HTR-8/SVneo (cell line): ENCODE measurements around the gene ZNF423.
"Not testable (repeated sequence)": the region's sequence is repeated elsewhere in the genome, so short reads cannot be mapped to it uniquely, and the experiment has no call there.

Source experiments
- DNase-seq: peaks from one replicate; pipeline ENCODE4 v3.0.0; 2011; ENCODE audit warnings: low spot score, mixed read lengths; ENCODE audit not compliant: insufficient read length
- FAIRE-seq: peaks from 2 replicates; lab custom pipeline; 2011; peaks lifted over from hg19 to GRCh38; lab: Jason Lieb, UNC

ZNF423 gene

DNA sequence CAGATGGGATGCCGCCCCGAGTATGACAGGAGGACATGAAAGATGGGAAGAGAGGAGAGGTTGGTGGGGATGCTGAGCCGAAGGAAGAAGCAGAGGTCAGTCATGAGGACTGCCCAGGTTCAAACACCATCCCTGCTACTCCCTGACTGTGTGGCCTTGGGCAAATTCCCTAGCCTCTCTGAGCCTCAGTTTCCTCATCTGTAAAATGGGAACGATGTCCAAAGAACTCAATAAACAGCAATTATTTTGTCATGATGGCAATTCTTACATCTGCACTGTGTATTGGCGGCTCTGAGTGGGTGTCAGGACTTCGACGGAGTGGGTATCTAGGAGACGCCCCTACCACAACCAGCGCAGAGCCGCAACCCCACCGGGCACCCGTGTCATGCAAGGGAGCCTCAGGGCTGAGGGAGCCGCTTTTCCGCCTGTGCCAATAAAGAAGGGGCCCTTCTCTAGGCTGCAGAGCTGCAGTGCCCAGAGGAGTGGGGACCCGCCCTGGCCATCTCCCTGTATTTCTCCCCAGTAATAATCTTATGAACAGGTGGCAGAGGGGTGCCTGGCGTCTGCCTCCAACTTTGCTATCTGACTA lies 173.2 kb downstream of the ZNF423 start:
- DNase-seq (no peak), FAIRE-seq (no peak)

DNA sequence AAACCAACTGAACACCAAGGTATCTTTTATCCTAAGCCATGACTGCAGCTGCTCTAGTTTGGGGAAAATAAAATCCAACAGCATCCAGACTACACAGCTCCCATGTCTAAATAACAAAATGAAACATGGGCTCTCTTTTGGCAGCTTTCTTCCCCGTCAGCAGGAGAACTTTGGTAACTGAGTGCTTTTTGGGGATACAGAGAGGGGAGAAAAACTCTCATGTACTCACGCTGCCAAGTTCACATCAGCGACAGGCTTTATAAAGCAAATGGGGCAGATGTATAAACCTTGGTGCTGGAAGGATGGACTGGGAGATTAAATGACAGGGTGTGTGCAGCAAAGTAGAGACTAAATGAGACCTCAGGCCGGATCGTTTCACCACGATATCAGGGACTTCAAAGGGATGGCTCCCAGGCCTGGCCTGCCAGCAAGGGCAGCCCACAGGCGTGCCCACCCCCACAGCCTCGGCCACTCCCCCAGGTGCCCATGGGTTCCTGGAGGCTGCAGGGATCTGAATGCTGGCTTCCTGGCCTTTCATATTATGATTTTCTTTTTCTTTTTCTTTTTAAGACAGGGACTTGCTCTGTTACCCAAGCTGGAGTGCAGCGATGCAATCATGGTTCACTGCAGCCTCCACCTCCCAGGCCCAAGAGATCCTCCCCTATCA lies 174.6 kb downstream of the ZNF423 start:
- FAIRE-seq = no peak
- no peak for DNase-seq

DNA sequence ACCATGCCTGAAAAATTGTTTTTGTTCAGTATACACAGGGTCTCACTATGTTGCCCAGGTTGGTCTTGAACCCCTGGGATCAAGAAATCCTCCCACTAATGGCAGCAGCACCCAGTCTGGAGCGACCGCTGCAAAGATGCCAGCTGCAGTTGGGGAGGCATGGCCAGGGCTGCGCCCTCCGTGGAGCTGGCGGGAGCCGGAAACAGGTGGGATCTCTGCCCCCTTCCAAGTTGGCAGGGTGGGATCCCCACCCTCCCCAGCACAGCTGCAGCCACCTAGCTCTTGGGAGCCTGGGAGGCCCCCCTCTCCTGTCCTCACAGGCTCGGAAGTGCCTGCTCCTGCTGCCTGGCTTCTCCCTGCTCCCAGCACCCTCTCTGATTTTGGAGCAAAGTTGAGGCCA lies 176.8 kb downstream of the ZNF423 start:
- FAIRE-seq = no peak
- no peak for DNase-seq

DNA sequence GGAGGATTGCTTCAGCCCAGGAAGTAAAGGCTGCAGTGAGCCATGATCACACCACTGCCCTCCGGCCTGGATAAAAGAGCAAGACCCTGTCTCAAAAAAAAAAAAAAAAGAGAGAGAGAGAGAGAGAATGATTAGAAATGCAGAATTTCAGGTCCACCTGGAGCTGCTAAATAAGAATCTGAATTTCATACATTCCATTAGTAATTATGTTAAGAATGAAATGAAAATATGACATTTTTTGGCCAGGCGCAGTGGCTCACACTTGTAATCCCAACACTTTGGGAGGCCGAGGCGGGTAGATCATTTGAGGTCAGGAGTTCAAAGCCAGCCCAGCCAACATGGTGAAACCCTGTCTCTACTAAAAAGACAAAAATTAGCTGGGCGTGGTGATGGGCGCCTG lies 178.3 kb downstream of the ZNF423 start:
- not testable (repeated sequence) for FAIRE-seq, DNase-seq

DNA sequence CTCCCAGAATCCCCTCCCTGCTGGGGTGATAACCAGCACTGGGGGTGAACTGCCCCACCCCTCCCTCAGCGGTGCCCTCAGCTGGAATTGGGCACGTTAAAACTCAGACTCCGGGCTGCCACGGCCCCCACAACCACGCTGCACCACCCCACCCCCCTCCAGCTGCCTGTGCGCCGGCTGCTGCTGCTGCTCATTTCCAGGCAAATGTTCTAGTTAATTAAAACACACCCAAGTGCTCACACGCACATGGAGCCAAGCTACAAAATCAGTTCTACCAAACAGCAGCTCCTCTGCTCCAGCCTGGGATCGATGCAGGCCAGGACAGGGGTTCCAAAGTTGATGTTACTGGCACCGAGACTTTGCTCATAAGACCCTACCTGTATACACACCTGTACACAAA lies 180.5 kb downstream of the ZNF423 start:
- no peak for FAIRE-seq
- DNase-seq = no peak

DNA sequence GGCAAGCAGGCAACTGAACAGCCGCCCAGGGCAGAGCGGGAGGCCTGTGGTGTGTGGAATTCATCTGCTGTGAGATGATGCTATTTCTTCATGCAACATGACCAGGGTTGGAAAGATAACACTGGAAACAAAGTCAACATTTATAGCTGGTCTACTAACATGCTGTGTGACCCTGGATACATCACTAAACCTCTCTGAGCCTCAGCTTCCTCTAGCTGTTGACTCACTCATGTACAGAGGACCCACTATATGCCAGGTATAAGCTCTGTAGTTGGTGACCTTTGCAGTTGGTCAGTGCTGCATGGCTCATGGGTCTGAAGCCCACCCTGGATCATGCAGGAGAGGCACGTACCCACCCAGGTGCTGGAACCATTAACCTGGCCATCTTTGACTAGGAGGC lies 180.9 kb downstream of the ZNF423 start:
- DNase-seq (no peak), FAIRE-seq (no peak)

DNA sequence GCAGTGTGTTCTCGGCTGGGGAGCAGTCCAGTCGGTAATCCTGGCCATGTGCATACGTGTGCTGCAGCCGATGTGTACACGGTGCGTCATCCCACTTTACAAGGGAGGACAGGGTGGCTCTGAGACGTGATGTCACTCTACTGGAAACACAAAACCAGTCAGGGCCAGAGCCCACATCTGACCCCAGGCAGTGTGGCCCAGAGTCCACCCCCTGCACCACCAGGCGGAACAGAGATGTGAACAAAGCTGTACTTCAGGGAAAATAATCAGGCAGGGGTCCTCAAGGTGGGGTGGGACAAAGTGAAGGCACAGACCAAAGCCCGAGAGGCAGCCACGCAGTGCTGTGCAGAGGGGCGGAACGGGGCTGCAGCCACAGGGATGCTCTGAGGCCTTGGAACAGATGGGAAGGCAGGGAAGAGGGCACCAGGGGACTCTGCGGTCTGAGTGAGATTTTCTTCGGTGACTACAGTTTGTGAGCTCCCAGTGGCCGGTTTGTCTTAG lies 181.5 kb downstream of the ZNF423 start:
- no peak for DNase-seq
- no peak for FAIRE-seq

DNA sequence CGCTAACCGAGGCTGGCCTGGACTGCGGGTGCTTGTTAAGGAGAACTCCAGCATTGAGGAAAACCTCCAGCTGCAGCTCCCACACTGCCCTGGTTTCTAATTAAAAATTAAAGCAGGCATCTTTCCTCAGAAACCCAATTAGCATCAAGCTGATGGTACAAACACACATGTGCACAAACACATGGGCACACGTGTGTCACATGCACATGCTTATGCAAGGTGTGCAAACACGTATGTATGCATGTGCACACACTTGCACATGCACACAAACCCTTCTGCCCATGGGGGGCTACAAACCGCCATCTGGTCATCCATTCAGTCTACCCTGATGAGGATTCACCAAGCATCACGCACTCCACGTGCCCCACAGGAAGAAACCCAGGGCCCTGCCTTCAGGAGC lies 182.5 kb downstream of the ZNF423 start:
- FAIRE-seq = no peak

DNA sequence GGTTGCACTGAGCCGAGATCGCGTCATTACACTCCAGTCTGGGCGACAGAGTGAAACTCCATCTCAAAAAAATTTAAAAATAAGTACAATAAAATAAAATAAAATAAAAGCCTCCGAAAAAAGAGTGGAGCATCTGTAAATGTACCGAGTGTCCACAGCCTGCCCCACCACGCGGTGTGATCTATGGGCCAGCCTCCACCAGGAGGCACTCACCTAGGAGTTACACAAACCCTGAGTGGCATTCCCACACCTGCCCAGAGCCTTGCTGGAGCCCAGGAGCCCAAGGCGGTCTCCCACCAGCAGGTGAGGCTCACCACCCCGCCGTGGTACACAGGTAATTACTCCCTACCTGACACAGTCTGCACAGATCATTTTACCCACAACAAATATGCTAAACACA lies 183.2 kb downstream of the ZNF423 start:
- DNase-seq (no peak), FAIRE-seq (no peak)

More for the DNA sequence above, 182.5 kb downstream of the ZNF423 start:
- no peak for DNase-seq

DNA sequence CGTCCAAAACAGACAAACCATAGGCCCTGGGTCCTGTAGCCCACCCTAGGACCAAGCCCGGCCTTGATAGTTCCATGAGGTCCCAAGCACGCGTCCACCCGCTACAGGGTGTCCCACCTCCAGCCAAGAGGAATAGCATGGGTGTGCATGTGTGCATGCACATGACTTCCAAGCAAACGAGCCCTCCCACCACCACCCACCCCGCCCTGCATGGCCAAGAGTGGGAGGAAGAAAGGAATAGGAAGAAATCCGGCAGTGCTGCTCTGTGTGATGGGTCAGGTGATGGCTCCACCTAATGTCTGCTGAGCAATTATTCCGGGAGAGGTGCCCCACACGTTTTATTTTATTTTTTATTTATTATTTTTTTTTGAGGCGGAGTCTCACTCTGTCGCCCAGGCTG lies 184.6 kb downstream of the ZNF423 start:
- DNase-seq = no peak
- FAIRE-seq = no peak

DNA sequence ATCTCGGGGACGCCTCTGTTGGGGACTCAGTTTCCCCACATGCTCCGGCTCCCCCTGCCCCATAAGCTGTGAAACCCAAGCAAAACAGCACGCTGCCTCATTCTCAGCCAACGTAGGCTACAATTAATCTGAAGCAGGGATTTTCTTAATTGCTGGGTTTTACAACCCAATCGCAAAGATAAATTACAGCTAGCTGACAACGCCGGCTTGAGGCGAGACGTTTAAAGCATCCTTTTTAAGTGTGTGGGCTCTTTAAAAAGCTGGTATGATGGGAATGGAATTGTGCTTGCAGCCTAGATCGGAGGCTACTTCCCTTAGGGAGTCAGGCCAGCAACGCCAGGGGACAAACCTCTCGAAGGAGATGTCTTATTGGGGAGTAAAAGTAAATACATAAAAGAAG lies 185.3 kb downstream of the ZNF423 start:
- FAIRE-seq = no peak
- DNase-seq = no peak

DNA sequence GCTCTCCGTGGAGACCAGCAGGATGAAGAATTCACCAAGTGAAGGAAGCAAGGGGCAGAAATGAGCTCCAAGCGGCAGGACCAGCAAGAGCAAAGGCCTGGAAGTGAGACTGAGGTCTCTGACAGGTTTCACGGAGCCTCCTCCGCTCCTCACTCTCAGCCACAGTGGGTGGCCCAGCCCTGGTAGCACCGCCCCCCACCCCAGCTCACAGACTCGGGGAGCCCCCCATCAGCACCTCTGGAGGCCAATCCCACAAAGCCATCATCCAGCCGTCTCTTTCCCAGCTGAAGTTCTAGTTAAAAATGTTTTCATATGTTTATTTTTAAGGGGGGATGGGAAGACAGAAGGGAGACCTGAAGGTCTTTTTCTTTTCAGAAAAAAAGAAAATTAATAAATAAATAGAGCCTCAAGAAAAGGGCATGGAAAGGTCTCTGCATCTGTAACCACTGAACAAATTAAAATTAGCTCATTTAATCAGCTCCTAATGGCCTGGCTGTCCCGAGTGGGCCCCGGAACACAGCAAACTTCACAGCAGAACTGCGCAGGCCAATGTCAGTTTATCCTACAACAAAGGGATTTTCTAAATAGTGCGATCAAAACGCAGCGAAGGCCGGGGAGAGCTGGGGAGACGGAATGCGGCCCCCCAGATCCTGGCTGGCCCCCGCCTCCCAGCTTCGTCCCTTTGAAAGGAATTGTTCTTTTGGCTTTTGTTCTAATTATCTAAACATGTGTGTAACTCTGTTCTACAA lies 190.3 kb downstream of the ZNF423 start:
- DNase-seq (no peak), FAIRE-seq (no peak)

DNA sequence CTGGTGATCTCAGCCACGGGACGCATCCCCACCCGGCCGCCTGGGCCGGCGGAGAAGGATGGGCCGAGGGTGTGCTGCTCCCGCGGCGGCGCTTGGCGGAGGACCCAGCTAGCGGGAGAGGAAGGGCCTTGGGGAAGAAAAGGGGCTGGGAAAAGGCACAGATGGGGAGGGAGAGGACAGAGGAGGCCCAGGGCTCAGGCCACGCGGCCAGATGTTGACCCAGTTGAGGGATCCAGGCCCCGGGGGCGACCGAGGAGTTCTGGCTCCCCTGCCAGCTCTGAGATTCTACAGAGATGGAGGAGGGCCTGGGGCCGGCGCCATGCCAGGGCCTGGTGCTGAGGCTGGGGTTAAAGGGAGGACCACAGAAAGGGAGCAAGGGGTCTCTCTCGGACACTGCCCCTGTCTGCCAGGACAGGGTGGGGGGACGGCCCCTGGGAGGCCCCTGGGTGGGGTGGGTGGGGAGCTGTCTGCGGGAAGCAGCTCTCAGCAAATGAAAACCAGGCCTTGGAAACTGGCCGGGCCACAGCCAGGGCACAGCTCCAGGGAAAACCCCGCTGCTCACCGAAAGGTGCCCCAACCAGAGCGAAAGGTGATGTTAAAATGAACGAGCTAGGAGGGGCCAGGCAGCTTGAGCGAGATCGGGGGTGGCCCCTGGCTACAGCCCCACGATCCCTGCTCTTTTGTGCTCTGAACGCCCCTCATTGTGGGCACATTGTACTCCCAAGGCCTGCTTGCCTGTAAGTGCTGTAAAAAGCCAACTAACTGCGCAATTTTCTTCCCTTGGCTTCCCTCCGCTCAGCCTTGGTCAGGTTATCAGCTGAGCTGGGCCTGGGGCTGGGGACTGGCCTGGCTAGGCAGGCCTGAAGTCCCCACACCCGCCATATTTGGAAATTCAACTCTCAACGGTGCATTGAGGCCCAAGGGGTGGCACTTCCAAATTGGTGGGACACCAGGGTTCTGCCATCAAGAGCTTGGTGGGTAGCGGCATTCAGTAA lies 191.4 kb downstream of the ZNF423 start:
- FAIRE-seq (no peak), DNase-seq (no peak)

DNA sequence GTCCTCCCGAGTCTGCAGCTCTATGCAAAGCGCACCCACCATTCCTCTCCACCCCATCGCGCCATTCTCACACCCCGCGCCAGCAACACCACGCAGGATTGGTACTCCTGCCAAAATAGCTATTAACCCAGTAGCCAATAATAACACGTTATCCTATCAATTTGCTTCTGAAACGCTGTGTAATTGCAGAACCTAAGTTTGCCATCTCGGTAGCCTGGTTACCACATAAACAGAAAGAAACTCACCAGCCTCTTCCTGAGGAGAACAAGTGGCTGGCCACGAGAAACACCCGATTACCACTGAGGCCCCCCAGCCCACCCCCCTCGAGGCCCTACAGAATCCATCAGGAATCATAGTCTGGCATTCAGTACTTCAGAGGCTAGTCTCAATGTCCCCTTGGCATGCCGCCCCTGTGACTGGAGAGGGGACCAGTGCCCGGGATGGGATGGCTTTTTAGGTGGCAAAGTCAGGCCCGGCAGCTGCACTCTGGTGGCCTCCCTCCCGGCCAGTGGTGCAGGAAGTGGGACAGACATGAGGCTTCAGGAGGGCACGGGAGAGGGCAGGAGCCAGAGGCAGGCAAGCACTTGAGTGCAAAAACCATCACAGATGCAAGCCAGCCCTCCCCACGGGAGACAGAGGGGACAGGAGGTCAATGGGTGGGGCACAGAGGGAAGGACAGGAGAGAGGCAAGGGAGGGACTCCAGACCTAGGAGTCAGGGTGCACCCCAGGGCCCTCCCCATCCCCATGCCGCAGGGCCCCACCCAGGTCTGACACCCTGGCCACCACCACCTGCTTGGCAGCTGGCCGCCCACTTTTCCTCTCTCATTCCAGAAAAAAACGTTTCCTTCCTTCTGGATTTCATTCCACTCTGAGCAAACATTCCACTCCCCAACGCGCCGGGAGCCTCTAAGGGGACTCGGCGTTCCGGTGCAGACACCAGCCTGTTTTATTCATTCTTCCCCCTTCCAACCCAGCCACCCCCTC lies 192.5 kb downstream of the ZNF423 start:
- FAIRE-seq (no peak), DNase-seq (no peak)

DNA sequence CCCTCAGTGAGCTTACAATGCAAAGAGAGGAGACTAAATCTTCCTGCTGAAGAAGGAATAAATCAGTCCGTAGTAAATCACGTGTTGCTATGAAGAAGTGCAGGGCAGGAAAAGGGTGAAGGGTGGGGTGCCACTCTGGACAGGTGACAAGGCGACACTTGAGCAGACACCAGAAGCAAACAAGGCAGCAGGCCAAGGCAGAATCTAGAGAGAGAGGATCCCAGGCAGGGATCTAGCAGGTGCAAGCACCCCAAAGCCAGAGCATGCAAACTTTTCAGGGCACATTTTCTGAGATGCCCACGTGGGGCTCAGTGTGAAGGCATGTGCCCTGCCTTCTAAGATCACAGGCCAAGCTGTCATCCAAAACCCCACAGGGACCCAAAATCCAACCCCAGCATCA lies 193.3 kb downstream of the ZNF423 start:
- no peak for FAIRE-seq

DNA sequence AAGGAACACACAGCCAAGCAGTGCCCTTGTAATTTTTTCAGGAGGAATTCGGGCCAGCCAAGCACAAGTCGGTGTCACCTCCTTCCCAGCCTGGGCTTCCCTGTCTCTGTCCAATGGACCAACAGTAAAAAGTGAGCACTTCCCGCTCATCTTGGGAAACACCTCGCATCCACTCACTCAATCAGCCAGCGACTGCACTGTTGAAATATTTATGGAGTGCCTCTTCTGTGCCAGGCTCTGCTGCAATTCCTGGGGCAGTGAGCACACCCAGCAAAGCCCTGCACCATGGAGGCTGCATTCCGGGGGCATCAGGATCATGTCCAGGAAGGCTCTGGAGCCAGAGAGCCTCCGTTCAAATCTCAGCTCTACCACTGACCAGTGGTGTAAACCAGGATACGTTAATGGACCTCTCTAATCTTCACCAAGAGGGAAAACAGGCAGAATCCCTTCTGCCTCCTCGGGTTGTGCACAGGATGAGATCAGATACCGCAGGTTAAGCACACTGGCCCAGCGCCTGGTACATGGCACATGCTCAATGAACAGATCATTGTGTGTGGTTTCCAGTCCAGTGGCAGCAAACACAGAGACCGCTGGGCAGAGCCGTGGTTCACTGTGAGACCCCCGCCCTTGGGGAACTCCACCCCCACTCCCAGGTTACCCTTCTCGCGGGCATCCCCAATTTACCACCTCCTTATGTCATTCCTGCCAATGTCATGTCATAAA lies 194.3 kb downstream of the ZNF423 start:
- FAIRE-seq = no peak
- DNase-seq = no peak

More for the DNA sequence above, 193.3 kb downstream of the ZNF423 start:
- no peak for DNase-seq

DNA sequence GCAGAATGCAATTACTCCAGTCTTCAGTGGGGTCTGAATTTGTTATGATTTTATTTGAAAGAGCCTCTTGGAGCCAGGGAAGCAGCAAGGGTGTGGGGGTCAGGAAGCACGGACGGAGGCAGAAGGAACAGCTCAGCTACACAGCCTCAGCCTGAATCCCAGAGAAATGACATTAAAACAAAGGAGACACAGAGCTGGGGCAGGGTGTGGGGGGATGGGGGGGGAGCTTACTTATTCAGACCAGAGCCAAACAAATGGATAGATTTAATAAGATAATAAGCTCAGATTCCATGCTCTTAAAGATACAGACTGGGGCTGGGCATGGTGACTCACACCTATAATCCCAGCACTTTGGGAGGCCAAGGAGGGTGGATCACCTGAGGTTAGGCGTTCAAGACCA lies 195.3 kb downstream of the ZNF423 start:
- DNase-seq (no peak), FAIRE-seq (no peak)

DNA sequence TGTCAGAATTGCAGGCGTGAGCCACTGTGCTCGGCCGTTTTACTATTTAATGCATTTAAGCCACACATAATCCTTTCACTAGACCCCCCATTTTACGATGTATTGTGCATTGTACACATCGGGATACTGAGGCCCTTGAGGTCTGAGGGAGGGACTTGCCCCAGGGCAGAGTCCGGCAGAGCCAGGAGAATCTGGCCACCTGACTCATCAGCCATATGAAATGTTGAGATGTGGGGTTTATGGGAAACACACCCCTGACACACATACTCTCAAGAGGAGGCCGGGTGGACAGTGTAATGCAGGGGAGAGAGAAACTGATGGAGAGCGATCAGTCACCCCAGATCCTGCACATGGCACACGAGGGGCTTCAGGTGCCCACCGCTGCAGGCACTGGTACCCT lies 196.6 kb downstream of the ZNF423 start:
- DNase-seq = no peak
- FAIRE-seq = no peak
